Activated CD4-positive, CD25-positive, alpha-beta regulatory T cell treated with anti-CD3 and anti-CD28 coated beads, Interleukin-2, amount 50 U/mL, for 72 hours (primary cell): ENCODE results near the gene IZUMO4.
A peak's percentile ranks its signal among the peaks of the same experiment; 100 is the strongest.
"Not testable (repeated sequence)": the region's sequence is repeated elsewhere in the genome, so short reads cannot be mapped to it uniquely, and the experiment has no call there.

Experiments
- DNase-seq: peaks from one replicate; pipeline ENCODE4 v3.0.0; 2021

The IZUMO4 gene

DNA sequence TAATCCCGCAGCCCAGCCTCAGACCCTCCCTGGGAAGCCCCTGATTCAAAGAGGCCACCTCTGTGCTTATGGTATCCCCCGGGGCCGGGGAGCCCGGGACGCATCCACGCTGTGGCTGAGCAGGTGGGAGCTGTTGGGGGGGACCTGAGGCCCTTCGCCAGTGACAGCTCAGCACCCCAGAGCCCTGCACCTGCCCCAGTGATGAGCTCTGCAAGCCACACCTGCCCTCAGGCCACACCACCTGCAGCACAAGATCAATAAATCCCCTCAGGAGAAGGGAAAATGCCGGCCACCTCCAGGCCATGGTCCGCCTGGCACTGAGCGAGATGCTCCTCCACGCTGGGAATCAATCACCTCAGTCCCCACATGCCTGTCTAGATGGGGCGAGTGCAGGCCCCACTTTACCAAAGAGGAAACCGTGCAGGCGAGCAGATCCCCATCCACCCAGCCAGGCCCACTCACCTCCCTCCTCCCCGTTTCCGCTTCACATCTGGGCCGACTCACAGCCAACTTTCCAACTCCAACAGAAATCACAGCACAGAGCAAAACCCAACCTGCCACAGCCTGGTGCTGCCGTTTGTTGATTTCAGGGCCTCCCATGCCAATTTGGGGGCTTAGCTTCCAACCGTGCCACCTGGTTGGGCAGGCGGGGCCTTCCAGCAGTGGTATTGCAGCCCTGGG, 13.4 kb upstream of the IZUMO4 start:
- DNase-seq = peak; percentile 54

DNA sequence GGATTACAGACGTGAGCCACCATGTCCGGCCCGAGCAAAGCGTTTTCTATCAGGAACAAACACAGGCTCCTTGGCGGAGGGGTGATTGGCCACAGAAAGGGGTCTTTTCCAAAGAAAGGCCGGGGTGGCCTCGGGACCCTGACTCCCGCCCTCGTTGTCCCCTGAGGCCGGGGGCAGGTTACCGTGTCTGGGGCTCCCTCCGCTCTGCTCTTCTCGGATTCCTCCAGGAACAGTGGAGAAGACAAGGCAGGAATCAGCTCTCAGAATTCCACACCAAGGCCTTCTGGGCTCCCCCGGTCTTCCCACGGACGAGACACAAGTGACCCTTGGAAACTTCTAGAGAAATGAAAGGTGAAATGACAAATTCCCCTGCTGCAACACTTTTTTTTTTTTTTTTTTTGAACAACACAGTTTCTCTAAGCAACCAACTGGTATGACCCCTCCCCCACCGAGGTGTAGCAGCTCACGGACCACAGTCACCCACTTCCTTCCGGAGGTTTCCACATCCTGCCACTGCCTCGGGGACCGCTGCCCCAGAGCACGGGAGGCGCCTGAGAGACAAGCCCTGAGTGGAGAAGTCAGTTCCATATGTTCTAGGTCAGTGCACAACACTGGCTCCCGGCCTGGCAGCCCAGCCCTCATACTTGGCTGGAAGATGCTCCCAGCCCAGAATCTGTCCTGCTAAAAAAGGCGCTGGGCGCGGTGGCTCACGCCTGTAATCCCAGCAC, 11.6 kb upstream of the IZUMO4 start:
- DNase-seq = peak; percentile 91

DNA sequence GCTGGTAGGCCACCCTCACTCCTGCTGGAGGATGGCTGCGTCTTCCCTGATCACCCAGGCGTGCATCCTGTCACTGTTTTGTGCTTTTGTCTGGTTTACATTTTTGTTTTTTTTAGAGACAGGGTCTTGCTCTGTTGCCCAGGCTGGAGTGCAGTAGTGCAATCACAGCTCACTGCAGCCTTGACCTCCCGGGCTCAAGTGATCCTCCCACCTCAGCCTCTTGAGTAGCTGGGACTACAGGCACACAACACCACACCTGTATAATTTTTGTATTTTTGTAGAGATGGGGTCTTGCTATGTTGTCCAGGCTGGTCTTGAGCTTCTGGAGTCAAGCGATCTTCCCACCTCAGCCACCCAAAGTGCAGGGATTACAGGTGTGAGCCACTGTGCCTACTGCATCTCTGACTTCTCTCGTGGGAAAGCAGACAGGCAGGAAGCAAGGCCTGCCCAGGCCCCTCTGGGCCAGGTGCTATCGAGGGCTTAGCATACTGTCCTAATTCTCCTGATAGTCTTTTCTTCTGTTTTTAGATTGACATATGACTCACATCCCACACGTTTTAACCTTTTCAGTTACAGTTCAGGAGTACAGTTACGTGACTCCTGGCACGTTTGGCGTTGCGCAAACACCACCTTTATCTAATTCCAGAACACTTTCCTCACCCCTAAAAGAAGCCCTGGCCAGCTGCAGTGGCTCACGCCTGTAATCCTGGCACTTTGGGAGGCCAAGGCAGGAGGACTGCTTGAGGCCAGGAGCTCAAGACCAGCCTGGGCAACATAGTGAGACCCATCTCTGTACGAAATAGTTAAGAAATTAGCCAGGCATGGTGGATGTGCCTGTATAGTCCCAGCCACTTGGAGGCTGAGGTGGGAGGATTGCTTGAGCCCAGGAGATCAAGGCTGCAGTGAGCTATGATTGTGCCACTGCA, 9.8 kb upstream of the IZUMO4 start:
- not testable (repeated sequence) for DNase-seq

DNA sequence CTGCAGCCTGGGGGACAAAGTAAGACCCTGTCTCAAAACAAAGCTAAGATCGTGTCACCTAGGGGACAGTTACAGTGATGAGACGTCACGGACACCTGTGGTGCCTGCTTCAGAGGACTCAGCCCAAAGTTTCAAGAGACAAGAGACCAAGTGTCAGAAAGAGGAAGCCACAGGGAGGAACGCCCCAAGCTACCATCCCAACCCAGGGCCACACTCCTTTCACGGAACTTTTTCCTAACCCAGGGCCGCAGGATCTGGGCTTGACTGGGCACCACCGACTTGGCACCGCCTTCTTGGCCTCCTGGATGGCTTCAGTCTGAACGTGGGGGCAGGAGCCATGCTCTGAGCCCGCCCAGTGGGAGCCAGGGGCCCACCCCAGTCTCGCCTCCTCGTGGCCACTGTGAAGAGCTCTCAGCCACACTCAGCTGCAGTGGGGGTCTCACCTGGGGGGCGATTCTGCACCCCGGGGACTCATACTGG, 9.1 kb upstream of the IZUMO4 start:
- DNase-seq = no peak

DNA sequence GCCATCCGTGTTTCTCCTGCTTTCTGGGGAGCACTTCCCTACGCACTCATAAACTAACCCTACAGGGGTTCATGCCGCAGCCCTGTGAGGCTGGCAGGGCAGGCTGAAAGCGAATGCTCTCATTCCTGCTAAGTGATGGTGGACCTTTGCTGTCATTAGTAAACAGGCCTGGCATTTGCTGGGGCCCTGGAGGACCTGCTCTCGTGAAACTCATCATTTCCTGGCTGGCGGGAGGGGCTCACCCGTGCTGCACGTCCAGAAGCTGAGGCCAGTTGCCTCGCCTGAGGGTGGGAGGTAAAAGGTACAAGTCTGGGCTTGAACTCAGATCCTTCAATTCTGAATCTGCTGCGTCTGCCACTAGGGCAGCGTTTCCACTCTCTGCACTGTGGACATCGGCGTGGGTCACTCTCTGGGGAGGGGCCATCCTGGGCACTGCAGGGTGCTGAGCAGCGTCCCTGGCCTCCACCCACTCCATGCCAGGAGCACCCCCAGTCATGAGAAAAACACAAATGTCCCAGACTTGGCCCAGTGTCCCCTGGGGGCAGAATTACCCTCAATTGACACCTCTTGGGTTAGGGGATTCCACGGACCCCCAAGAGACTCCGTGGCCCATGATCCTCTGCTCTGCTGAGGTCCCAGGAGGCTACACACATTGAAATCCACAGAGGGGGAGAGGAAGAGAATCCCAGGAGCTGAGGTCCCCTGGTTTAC, 7.6 kb upstream of the IZUMO4 start:
- no peak for DNase-seq

DNA sequence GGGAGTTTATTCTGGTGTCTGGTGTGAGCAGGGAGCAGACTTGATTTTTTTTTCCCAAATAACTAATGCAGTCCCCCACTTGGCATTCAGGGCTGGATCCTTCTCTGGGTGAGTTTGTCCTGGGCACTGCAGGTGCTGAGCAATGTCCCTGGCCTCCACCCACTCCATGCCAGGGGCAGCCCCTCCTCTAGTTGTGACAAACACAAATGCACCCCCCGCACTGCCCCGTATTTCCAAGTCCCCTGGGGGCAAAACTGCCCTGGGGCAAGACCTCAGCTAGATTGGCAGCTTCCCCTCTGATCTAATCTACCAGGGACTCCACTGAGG, 7.0 kb upstream of the IZUMO4 start:
- no peak for DNase-seq

DNA sequence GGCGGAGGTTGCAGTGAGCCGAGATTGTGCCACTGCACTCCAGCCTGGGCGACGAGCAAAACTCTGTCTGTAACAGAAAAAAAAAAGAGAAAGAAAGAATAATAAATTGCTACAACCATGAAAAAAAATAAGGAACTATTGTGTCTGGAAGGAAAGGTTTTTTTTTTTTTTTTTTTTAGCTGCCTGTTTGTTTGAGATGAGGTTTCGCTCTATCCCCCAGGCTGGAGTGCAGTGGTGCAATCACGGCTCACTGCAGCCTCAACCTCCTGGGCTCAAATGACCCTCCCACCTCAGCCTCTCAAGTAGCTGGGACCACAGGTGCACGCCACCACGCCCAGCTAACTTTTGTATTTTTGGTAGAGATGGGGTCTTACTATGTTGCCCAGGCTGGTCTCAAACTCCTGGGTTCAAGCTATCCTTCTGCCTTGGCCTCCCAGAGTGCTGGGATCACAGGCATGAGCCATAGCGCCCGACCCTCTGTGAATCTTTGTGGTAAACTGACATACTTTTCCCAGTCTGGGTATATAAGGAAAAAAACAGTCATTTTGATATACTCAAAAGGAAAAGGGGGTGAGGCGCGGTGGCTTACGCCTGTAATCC, 4.7 kb upstream of the IZUMO4 start:
- not testable (repeated sequence) for DNase-seq

DNA sequence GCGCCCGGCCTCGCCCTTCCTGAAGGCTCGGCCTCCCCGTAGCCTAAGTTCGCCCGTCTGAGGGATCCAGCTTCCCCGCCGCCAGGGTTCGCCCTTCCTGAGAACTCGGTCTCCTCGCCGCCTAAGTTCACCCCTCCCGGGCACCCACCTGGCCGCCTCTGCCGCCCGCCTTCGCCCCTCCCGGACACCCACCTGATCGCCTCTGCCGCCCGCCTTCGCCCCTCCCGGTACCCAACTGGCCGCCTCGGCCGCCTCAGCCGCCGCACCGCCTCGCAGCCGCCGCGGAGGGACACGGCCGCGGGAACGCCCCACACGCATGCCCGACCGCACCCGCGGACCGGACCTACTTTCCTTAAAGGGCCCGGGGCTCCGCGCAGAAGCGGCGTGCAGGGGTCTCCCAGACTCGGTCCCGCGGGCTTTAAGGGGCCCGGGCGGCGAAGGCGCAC, 658 bp upstream of the IZUMO4 start, which contains the start of gene MOB3A:
Gene MOB3A, minus strand, starts transcription at position 293 of the 446 bp plus-strand sequence. CDS start 17,766 bp downstream, outside the sequence.
- peak; percentile 91 for DNase-seq

DNA sequence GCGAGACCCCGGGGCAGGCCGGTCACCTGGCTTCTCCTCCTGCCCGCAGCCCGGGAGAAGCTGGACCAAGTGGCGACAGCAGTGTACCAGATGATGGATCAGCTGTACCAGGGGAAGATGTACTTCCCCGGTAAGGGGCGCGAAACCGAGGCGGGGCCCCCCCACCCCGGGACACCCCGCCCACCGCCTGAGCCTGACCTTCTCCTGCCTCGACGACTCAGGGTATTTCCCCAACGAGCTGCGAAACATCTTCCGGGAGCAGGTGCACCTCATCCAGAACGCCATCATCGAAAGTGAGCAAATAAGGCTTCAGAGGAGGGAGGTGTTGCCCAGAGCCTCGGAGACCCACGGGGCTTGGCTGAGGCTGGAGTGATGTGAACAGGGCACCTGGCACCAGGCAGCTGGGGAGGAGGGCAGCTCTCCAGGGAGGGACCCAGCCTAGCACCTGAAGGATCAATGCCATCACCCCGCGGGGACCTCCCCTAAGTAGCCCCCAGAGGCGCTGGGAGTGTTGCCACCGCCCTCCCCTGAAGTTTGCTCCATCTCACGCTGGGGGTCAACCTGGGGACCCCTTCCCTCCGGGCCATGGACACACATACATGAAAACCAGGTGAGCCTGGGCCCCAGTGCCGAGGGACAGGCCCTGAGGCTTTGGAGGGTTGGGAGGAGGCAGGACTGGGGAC, 629 bp downstream of the IZUMO4 start:
- peak; percentile 60 for DNase-seq

DNA sequence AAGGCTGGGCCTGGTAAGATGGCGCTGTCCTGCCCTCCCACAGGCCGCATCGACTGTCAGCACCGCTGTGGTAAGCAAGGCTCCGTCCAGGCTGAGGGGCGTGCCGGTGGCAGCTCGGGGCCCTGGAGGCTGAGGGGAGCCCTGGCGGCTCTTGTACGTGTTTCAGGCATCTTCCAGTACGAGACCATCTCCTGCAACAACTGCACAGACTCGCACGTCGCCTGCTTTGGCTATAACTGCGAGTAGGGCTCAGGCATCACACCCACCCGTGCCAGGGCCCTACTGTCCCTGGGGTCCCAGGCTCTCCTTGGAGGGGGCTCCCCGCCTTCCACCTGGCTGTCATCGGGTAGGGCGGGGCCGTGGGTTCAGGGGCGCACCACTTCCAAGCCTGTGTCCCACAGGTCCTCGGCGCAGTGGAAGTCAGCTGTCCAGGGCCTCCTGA, 1.2 kb downstream of the IZUMO4 start:
- no peak for DNase-seq

DNA sequence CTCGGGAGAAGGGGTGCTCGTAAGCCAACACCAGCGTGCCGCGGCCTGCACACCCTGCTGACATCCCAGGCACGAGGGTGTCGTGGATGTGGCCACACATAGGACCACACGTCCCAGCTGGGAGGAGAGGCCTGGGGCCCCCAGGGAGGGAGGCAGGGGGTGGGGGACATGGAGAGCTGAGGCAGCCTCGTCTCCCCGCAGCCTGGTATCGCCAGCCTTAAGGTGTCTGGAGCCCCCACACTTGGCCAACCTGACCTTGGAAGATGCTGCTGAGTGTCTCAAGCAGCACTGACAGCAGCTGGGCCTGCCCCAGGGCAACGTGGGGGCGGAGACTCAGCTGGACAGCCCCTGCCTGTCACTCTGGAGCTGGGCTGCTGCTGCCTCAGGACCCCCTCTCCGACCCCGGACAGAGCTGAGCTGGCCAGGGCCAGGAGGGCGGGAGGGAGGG, 2.4 kb downstream of the IZUMO4 start:
- DNase-seq = no peak

DNA sequence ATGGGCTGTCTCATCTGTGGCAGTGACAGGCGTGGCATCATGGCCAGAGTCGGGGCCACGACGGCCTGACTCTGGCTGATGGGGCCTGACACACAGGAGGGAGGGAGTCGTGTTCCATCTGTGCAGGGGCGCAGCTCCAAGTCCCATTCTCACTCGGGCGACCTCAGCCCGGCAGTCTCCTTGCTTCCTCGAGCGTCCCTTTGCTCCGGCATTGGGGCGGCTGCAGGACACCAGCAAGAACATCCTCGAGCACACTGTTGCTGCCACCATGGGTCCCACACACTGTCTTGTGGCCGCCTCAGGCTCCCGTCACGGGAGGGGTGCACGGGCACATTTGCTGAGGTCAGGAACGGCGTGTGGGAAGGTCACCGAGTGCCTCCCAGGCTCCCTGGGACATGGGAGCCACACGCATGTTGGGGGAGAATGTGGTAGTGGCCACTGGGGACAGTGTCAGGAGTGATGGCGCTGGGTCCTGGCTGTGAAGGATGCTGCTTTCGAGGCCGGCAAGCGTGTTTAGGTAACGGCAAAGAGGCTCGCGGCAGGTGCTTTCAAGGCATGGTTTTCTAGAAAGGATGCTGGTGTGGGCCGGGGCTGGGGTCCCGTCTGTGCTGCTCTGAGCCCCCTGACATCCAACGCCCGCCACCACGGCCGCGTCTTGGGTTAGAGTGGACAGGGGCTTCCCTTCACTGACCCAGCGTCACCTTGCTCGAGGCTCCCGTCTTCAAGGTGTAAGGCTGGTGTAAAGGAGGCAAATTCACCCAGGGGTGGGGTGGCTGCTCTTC, 3.4 kb downstream of the IZUMO4 start:
- no peak for DNase-seq

DNA sequence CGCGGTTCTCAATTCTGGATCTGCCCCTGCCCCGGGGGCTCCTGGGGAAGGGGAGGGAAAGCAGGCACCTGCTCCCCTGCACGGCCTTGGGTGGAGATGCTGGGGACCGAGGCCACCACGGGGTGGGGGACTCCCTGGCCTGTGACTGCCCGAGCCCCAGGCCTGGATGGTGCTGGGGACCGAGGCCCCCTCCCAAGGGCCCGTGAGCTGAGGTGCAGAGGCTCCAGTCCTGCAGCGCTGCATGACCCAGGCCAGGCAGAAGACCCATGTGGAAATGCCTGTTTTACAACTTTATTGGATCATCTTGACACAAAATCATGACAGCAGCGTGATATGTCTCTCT, 4.0 kb downstream of the IZUMO4 start:
- DNase-seq = no peak

DNA sequence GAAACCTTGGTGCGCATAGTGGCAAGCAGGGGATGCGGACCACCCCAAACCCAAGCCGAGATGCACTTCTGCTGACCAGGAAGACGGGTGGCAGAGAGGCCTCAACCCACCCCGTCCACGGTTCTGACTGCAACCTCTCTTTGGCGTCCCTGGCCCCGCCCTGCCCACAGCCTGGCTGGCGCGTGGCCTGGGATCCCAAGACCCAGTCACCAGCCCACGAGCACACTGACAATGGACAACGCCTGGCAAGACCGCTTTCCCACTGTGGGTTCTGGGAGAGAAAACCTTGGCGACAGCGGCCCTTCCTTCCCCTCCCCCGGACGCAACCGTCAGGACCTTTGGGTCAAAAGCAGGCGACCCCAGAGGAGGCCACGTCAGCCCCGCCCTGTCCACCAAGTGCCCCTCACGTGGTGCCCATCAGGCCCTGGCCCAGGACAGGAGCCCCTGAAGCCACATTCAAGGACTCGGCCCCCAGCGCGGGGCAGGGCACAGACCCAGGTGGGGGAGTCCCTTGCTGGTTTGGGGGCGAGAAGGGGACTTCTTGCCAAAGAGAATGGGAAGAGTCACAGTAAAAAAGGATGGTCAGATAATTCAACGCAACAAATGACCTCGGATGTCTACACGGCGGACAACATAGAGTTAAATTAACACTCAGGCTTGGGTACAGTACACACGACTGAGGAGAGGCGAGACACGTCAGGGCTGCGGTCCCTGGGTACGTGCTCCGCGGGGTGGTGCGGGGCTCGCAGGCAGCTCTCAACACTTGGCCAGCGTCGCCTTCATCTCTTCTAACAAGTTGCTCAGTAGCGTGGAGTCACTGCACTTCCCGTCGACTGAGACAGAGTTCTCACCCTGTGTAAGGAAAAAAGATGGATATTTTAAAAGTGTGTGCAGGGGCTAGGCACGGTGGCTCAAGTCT, 5.0 kb downstream of the IZUMO4 start:
- DNase-seq = no peak

DNA sequence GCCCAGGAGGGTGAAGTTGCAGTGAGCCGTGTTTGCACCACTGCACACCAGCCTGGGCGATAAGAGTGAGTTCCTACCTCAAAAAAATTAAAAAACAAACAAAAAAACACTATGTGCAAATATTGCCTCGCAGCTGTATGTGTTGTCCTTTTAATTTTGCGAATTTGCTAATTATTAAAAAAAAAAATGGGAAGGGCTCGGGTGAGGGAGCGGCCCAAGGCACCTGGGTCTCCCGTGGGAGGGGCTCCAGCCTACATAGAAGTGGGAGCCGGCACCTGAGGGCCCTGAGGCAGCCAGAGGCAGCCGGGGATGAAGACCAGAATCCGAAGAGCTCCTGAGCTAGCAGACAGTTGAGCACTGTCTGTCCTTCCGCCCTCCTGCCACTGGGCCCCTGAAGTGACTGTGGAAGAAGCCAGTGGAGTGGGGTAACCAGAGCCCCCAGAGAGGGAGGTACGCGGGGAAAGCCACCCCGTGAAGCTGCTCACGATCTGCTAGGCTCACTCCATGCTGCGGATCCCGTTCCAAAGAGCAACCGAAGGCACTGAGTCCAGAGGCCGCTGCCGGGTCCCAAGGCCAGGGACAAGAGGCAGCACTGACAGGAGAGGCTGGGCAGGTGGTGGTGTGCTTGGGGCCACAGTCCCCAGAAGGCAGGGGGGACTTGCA, 6.5 kb downstream of the IZUMO4 start:
- no peak for DNase-seq

DNA sequence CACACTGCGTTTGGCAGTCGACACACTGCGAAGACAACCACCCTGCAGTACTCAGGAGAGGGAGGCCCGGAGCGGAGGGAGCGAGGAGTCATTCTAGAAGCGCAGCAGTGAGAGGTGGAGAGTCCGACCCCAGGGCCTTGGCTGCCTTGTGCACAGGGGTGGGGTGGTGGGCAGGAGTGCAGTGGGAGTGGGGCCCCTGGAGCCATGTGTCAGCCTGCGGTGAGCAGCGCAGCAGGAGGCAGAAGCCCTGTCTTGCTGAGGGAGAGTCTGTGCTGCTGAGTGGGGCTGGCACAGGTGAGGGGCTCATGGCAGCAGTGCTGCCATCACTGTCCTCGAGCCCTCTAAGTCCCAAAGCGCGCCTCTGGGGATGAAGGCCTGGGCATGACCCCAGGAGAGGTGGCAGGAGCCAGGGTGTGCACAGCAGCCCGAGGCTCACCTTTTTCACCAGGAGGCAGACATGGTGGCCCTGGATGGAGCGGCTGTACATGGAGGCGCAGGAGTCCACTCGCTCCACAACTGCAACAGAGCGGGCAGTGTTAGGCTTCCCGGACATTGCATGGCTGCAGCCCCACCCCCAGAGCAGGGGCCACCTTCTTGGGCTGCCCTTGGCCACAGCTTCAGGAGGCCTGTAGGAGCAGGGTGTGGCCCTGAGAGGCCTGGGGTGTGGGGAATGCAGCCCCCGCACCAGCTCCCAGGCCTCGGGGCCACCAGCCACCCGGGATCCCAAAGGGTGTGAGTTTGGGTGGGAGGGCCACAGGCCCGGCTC, 11.7 kb downstream of the IZUMO4 start:
- DNase-seq = no peak

DNA sequence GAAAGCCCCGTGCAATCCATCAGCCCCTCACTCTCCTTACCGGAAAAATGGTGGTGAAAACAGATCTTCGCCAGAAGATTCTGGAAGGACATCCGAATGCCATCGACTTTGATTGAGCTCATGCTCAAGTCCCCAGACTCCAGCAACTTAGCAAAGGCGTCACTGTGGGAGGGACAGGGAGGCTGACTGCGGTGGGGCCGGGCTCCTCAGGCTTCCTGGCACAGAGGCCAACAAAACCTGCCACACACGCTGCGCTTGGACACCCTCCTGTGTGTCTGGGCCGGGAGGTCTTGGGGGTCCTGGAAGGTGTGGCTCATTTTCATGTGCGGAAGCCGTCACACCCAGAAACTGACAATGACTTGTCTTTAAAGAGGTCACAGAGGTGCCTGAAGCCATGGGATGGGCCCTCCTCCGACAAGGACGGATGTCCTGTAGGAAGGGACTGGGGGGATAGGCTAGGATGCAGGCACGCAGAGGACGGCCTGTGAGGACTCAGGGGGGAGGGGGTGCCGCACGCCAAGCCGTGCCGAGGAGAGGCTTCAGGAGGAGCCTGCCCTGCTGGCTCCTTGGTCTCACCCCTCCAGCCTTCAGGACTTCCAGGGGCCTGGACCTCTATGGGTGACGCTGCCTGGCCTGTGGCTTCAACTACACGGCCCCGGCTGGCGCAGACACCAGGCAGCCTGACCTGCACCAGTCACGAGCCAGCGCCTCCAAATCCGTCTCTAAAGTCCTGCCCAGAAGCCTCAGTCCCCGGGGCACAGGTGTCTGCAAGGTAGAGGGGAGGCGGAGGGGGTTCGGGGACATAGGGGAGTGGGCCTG, 12.5 kb downstream of the IZUMO4 start:
- DNase-seq = no peak
